Lung (tissue), 12 donors: ENCODE data around the gene POR. TPM values are rescaled to one million over a fixed set of nuclear protein-coding genes. Genes with fewer than 3 reads are reported as not detected.

Experiments used
- ATAC-seq: fragments of 200-7000 bp; cut with Tn5 transposase; one replicate; pipeline ENCODE4 v1.9.1; 2020; ENCODE audit warnings: moderate number of reproducible peaks; ENCODE audit not compliant: insufficient read depth, low FRiP score
- DNase-seq, 3 donors: peaks; one replicate each; pipeline ENCODE4 v3.0.0-alpha.2; 2013 to 2017
- H3K27ac ChIP-seq, 2 donors: one replicate each; pipeline ENCODE4 v1.5.1; 2013; ENCODE audit warnings: mild to moderate bottlenecking in 2 of 2, moderate library complexity in 2 of 2, control low read depth in 1 of 2, inconsistent platforms in 1 of 2, low read depth in 1 of 2, low read length in 1 of 2
- H3K27me3 ChIP-seq, 3 donors: one replicate each; pipeline ENCODE4 v1.5.1; 2013; ENCODE audit warnings: low read length in 2 of 3; ENCODE audit not compliant: control insufficient read depth in 3 of 3, insufficient read depth in 3 of 3
- H3K36me3 ChIP-seq, 4 donors: one replicate each; pipeline ENCODE4 v1.5.1; 2013; ENCODE audit warnings: low read length in 4 of 4, mild to moderate bottlenecking in 1 of 4, moderate library complexity in 1 of 4; ENCODE audit not compliant: control insufficient read depth in 4 of 4, insufficient read depth in 4 of 4
- H3K4me1 ChIP-seq, 5 donors: one replicate each; pipeline ENCODE4 v1.5.1; 2013; ENCODE audit warnings: low read length in 5 of 5, mild to moderate bottlenecking in 2 of 5, moderate library complexity in 1 of 5; ENCODE audit not compliant: control insufficient read depth in 5 of 5, insufficient read depth in 5 of 5
- H3K4me3 ChIP-seq: one replicate; pipeline ENCODE4 v1.5.1; 2013; ENCODE audit warnings: mild to moderate bottlenecking, control low read depth, moderate library complexity
- H3K9ac ChIP-seq, 2 donors: one replicate each; pipeline ENCODE4 v1.5.1; 2013; ENCODE audit warnings: low read length in 2 of 2, control low read depth in 1 of 2; ENCODE audit not compliant: insufficient read depth in 1 of 2
- H3K9me3 ChIP-seq, 4 donors: one replicate each; pipeline ENCODE4 v1.5.1; 2013; ENCODE audit warnings: low read length in 3 of 4, mild to moderate bottlenecking in 1 of 4, moderate library complexity in 1 of 4; ENCODE audit not compliant: control insufficient read depth in 4 of 4, insufficient read depth in 3 of 4
- WGBS, 2 donors: extraction: QIAGEN DNeasy Blood & Tissue Kit; methylation state at CpG; one replicate each; pipeline ENCODE4 v1.1.7; 2013; 5-methylcytosine and 5-hydroxymethylcytosine counted together
- polyA plus RNA-seq, 2 donors: library from polyadenylated mRNA; stranded (reverse); fragments of 200-250 nt; gene quantifications; one replicate each; pipeline ENCODE4 v1.2.1, GENCODE V29; 2013
- total RNA-seq, 2 donors: library from RNA; depleted of rRNA in 1 of 2; stranded (reverse); fragments of >200 nt in 1 of 2; gene quantifications; one replicate each; pipeline ENCODE4 v1.2.1, GENCODE V29; 2014 to 2021
- TF ChIP-seq, protein P1 (sequence below): IDR thresholded peaks from 2 replicates; pipeline ENCODE4 v1.5.1; 2012; ENCODE audit warnings: mild to moderate bottlenecking; ENCODE audit errors: control extremely low read depth, extremely low read depth
- donor health status: control.
- donor health status: control.
- donor health status: Bipolar disorder and iron deficiency.
- donor health status: healthy.
- donor health status: DM: yes; HTN: yes; CAD: no.

The POR gene
- total and polyA plus RNA-seq, 4 donors: 111 to 305 (median 264) TPM

- H3K27ac ChIP-seq: peak overlapping the region; percentile 11 to 13
- H3K4me1 ChIP-seq: peaks cover 0 to 13% (median 4%) of the 10 kb centered on the region in 5 donors
- DNase-seq (no peak), ATAC-seq (no peak)
- 89 to 90% methylated on average over 30 of the region's 30 CpGs for WGBS, 2 donors
- H3K9ac ChIP-seq: no peak overlapping the region
- H3K9me3 ChIP-seq: no peaks in the 10 kb centered on the region
- no peak overlapping the region for H3K4me3 ChIP-seq
- TF ChIP-seq, protein P1, sequence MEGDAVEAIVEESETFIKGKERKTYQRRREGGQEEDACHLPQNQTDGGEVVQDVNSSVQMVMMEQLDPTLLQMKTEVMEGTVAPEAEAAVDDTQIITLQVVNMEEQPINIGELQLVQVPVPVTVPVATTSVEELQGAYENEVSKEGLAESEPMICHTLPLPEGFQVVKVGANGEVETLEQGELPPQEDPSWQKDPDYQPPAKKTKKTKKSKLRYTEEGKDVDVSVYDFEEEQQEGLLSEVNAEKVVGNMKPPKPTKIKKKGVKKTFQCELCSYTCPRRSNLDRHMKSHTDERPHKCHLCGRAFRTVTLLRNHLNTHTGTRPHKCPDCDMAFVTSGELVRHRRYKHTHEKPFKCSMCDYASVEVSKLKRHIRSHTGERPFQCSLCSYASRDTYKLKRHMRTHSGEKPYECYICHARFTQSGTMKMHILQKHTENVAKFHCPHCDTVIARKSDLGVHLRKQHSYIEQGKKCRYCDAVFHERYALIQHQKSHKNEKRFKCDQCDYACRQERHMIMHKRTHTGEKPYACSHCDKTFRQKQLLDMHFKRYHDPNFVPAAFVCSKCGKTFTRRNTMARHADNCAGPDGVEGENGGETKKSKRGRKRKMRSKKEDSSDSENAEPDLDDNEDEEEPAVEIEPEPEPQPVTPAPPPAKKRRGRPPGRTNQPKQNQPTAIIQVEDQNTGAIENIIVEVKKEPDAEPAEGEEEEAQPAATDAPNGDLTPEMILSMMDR: no peak
- peaks cover 0 to 51% (median 13%) of the 10 kb centered on the region in 4 donors for H3K36me3 ChIP-seq
- H3K27me3 ChIP-seq: no peaks in the 10 kb centered on the region
These were observed 73.0 kb downstream of the POR start for GRCh38 chr7:75987805-75988567.

GRCh38 chr7:75988568-75989499 lies 73.9 kb downstream of the POR start:
- DNase-seq (no peak), ATAC-seq (no peak)
- H3K4me1 ChIP-seq: peaks cover 0 to 21% (median 4%) of the 10 kb centered on the region in 5 donors
- peaks cover 0 to 45% (median 10%) of the 10 kb centered on the region in 4 donors for H3K36me3 ChIP-seq
- no peaks in the 10 kb centered on the region for H3K27me3 ChIP-seq
- peak overlapping the region; percentile 37 to 81 for H3K27ac ChIP-seq
- H3K4me3 ChIP-seq: no peak overlapping the region
- 52 to 83% methylated on average over 16 to 22 of the region's 31 CpGs for WGBS, 2 donors
- H3K9me3 ChIP-seq: no peaks in the 10 kb centered on the region
- TF ChIP-seq, protein P1: no peak
- H3K9ac ChIP-seq: no peak overlapping the region

DNA sequence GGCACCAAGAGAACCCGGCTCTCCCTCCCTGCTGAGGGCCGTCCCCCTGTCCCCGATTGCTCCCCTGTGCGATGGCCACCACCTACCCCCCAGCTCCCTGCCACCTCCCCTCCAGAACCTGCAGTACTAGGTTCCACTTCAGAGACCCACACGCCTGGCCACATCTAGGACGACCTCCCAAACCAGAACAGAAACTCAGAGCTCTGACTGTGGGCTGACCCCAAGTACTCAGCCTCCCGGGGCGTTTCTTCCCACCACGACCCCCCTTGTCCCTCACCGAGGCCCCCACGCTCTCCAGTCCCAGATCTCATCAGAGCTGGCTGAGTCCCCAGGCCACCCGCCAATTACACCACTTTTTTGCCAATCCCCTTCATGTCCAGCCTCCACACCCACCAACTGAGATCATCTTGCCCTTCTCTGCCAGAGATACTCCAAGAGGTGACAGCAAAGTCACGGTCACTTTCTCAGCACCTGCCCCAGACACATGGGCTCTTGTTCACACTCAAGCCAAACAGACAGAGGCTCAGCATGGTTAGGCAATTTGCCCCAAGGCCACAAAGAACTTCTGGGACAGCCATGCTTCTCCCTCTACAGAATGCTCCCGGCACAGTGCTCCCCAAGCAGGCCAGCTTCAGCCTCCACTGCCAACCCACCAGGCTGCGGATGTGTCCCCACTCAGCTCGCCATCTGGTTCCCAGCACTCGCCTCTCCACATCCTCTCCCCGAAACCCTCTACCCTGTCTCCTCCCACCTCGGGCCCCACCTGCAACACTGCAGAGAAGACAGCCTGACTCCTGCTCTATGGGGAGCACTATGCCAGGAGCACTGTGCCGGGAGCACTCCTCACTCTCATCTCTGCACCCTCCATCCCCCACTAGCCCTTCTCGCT lies 74.8 kb downstream of the POR start:
- TF ChIP-seq, protein P1: no peak
- Histone ChIP-seq H3K4me3 (no peak overlapping the region), H3K4me1 (peaks cover 0 to 21% (median 4%) of the 10 kb centered on the region in 5 donors), H3K27ac (peak overlapping the region; percentile 37 to 84), H3K36me3 (peaks cover 0 to 36% (median 10%) of the 10 kb centered on the region in 4 donors), H3K9me3 (no peaks in the 10 kb centered on the region), H3K27me3 (no peaks in the 10 kb centered on the region), H3K9ac (no peak overlapping the region)
- ATAC-seq (no peak), DNase-seq (peak; percentile 48 to 61 (median 49))
- 59 to 71% methylated on average over 21 of the region's 21 CpGs for WGBS, 2 donors
